SK-N-MC (cell line): ENCODE results near the gene USP49.

Source experiments
- DNase-seq: peaks from one replicate; pipeline ENCODE4 v3.0.0-alpha.2; 2011; ENCODE audit warnings: low read depth, low spot score
- H3K27ac ChIP-seq: fragments of 200-600 bp; sonication (generic); 2 replicates; pipeline ENCODE4 v1.5.1; 2016; ENCODE audit warnings: mixed run types
- H3K36me3 ChIP-seq: fragments of 200-600 bp; sonication (generic); 2 replicates; pipeline ENCODE4 v1.6.1; 2017; ENCODE audit warnings: antibody characterized with exemption, low read length, mixed read lengths; ENCODE audit not compliant: insufficient read depth
- H3K4me3 ChIP-seq: fragments of 200-600 bp; sonication (generic); 2 replicates; pipeline ENCODE4 v1.5.1; 2016
- H3K9ac ChIP-seq: fragments of 200-600 bp; sonication (generic); 2 replicates; pipeline ENCODE4 v1.8.0; 2017; ENCODE audit warnings: mixed run types, mixed read lengths; ENCODE audit not compliant: insufficient read length
- H3K9me3 ChIP-seq: fragments of 200-600 bp; sonication (generic); 2 replicates; pipeline ENCODE4 v1.6.1; 2017; ENCODE audit warnings: low read depth, mild to moderate bottlenecking, antibody characterized with exemption, low read length, moderate library complexity, mixed read lengths
- EZH2 ChIP-seq: fragments of 200-600 bp; sonication (generic); IDR thresholded peaks from one replicate; pipeline ENCODE4 v1.6.1; 2017; ENCODE audit warnings: antibody characterized with exemption
- FOXP2 ChIP-seq: optimal IDR thresholded peaks from 2 replicates; pipeline ENCODE3; 2011; ENCODE audit warnings: mild to moderate bottlenecking, moderate library complexity; ENCODE audit not compliant: insufficient read depth; ENCODE audit errors: extremely low read length, control extremely low read depth
- POLR2AphosphoS5 ChIP-seq: IDR thresholded peaks from 2 replicates; pipeline ENCODE4 v1.6.1; 2012; ENCODE audit warnings: mild to moderate bottlenecking, low read depth, low read length, borderline replicate concordance

USP49 gene

GRCh38 chr6:41934278-41935192 lies 39.4 kb upstream of the USP49 start:
- no peak for DNase-seq
- H3K27ac ChIP-seq, result peak overlapping the region; percentile 46; the same call in 1 of the 2 replicates
- peaks cover 70% of the 10 kb centered on the region for H3K36me3 ChIP-seq
- TF ChIP-seq EZH2, result no peak
- peak; percentile 33; the same call in 1 of the 2 replicates for TF ChIP-seq POLR2AphosphoS5
- H3K4me3 ChIP-seq, result no peak overlapping the region
- no peak overlapping the region for H3K9ac ChIP-seq
- H3K9me3 ChIP-seq, result no peaks in the 10 kb centered on the region

DNA sequence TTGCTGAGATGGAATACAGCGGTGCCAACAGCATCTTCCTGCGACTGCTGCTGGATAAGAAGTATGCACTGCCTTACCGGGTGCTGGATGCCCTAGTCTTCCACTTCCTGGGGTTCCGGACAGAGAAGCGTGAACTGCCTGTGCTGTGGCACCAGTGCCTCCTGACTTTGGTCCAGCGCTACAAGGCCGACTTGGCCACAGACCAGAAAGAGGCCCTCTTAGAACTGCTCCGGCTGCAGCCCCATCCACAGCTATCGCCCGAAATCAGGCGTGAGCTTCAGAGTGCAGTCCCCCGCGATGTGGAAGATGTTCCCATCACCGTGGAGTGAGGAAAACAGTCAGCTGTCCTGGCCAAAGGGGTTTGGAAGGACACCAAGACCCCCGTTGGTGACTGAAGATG lies 37.2 kb upstream of the USP49 start:
- no peak for DNase-seq
- no peaks in the 10 kb centered on the region for H3K9me3 ChIP-seq
- TF ChIP-seq EZH2 (no peak), POLR2AphosphoS5 (no peak), FOXP2 (no peak)
- H3K9ac ChIP-seq, result no peak overlapping the region
- no peak overlapping the region for H3K27ac ChIP-seq
- no peak overlapping the region for H3K4me3 ChIP-seq
- H3K36me3 ChIP-seq, result peaks cover 91% of the 10 kb centered on the region

GRCh38 chr6:41931792-41932191 lies 36.6 kb upstream of the USP49 start:
- no peaks in the 10 kb centered on the region for H3K9me3 ChIP-seq
- no peak for DNase-seq
- no peak overlapping the region for H3K9ac ChIP-seq
- H3K36me3 ChIP-seq, result peaks cover 97% of the 10 kb centered on the region
- H3K4me3 ChIP-seq, result no peak overlapping the region
- H3K27ac ChIP-seq, result no peak overlapping the region
- TF ChIP-seq EZH2 (no peak), POLR2AphosphoS5 (no peak), FOXP2 (no peak)

DNA sequence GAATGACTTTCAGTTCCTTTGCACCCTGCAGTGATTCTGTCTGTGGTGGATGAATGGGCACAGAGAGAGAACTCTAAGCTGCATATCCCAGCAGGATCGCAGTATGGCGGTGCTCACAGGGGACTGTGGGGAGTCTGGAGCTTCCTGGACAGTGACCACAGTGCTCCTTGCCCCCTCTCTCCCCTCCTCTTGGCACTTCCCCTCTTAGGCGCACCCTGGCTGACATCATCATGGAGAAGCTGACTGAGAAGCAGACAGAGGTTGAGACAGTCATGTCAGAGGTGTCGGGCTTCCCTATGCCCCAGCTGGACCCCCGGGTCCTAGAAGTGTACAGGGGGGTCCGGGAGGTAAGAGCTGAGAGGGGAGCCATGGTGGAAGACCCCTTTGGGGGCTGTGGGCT lies 34.7 kb upstream of the USP49 start:
- no peak overlapping the region for H3K27ac ChIP-seq
- TF ChIP-seq POLR2AphosphoS5, result no peak
- no peak for TF ChIP-seq EZH2
- TF ChIP-seq FOXP2, result no peak
- no peak overlapping the region for H3K9ac ChIP-seq
- H3K9me3 ChIP-seq, result no peaks in the 10 kb centered on the region
- H3K4me3 ChIP-seq, result no peak overlapping the region
- peaks cover 93% of the 10 kb centered on the region for H3K36me3 ChIP-seq
- DNase-seq, result no peak

GRCh38 chr6:41927253-41927652 lies 32.1 kb upstream of the USP49 start:
- Histone ChIP-seq H3K4me3 (no peak overlapping the region), H3K9me3 (no peaks in the 10 kb centered on the region), H3K27ac (no peak overlapping the region), H3K36me3 (peaks cover 90% of the 10 kb centered on the region), H3K9ac (no peak overlapping the region)
- no peak for DNase-seq
- TF ChIP-seq POLR2AphosphoS5 (no peak), EZH2 (no peak), FOXP2 (no peak)

DNA sequence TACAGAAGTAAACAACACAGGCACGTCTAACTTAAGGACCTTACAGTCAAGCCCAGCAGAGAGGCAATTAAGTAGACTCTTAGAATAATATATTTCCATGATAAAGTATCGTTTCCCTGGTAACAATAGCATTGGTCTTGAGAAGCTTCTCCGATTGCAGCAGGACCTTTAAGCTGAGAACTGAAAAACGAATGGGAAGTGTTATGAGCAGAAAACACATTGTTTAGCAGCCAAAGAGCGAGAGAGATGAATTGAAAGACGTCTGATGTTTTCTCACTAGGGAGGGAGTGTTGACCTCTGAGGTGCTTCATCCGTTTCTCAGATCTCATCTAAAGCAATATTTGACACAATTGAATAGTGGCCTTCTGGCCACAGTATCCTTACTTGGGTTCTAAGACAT lies 27.0 kb upstream of the USP49 start:
- Histone ChIP-seq H3K9me3 (no peaks in the 10 kb centered on the region), H3K9ac (peak overlapping the region; percentile 96), H3K36me3 (peaks cover 39% of the 10 kb centered on the region), H3K4me3 (peak overlapping the region; percentile 84), H3K27ac (no peak overlapping the region)
- TF ChIP-seq FOXP2, result no peak
- TF ChIP-seq EZH2, result no peak
- TF ChIP-seq POLR2AphosphoS5, result no peak
- DNase-seq, result no peak

- Histone ChIP-seq H3K9me3 (no peaks in the 10 kb centered on the region), H3K4me3 (peak overlapping the region; percentile 84), H3K9ac (peak overlapping the region; percentile 96), H3K36me3 (peaks cover 35% of the 10 kb centered on the region), H3K27ac (peak overlapping the region; percentile 96)
- TF ChIP-seq EZH2 (no peak), POLR2AphosphoS5 (no peak), FOXP2 (no peak)
- DNase-seq, result no peak
These were observed 26.5 kb upstream of the USP49 start for GRCh38 chr6:41921712-41921998.

DNA sequence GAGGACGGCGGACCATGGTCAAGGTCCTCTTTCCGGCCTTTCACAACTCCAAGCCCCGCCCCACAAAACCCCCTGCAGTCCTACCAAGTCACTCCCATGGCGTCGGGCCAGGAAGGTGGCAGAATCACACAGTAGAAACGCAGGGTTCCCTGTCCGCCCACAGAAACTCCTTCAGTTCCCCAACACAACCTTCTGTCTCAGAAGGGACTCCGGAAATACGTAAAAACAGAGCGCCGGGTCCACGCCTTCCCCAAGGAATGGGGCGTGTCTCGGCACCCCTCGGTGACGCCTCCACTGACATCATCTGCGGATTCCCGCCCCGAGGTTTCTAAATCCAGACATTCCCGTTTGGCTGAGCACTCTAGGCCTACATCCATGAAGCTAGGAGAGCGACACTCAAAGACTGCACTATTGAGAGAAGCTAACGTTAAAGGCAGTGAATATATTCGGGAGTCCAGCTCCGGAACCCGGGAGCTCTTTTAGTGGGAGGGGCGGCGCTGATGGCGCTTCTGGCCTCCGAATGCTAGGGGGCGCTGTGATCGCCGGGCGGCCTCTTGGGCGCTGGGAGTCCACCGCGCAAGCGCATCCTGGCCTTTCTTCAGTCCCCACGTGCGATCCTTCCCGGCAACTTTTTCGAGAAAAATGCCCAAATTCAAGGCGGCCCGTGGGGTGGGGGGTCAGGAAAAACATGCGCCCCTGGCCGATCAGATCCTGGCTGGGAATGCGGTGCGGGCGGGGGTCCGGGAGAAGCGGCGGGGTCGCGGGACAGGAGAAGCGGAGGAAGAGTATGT lies 25.9 kb upstream of the USP49 start, which contains the start of the genes BYSL and MED20:
TSS of gene BYSL (plus strand) at position 579 of the 791 bp plus-strand sequence. CDS start at position 643, 64 bp downstream.
TSS of gene MED20 (minus strand) at position 219 of the 791 bp plus-strand sequence. CDS start at position 98, 121 bp downstream.
- peaks cover 36% of the 10 kb centered on the region for H3K36me3 ChIP-seq
- H3K4me3 ChIP-seq, result peak within 1 kb of the TSS; percentile 84
- H3K9ac ChIP-seq, result peak within 1 kb of the TSS; percentile 96
- peak within 1 kb of the TSS; percentile 96 for H3K27ac ChIP-seq
- no peaks in the 10 kb centered on the region for H3K9me3 ChIP-seq
- TF ChIP-seq EZH2 (no peak), FOXP2 (no peak), POLR2AphosphoS5 (peak; percentile 81; the same call in 1 of the 2 replicates)
- DNase-seq, result peak; percentile 80
